ENCODE data around the gene MYO9B.

- TF ChIP-seq GATA2 (IDR thresholded peaks at IDR 0.05; ENCODE audit: low read depth, low read length) (no peak), GATA3 (IDR thresholded peaks at IDR 0.05; ENCODE audit: low read depth, low read length) (no peak)
Measured at GRCh38 chr19:17249887-17250548, 174.4 kb downstream of the MYO9B start.

Data from SH-SY5Y (cell line).